Neural cell (in vitro differentiated cells): ENCODE measurements around the gene MCTP2. TPM values are rescaled to one million over a fixed set of nuclear protein-coding genes. Genes with fewer than 3 reads are reported as not detected.

Experiments used
- H2AFZ ChIP-seq: fragments of 200-600, 300-800 bp; sonication (generic), shearing (Covaris generic); 2 replicates; pipeline ENCODE4 v1.6.0; 2014; ENCODE audit warnings: low read depth, mild to moderate bottlenecking, antibody characterized with exemption, low read length, moderate library complexity
- H3F3A ChIP-seq: fragments of 200-600 bp; shearing (Covaris generic); 2 replicates; pipeline ENCODE4 v1.6.1; 2016; ENCODE audit warnings: mild to moderate bottlenecking, moderate library complexity, mixed read lengths, antibody characterized with exemption, low read length; ENCODE audit not compliant: insufficient read depth, poor library complexity, severe bottlenecking
- H3K27ac ChIP-seq: fragments of 200-600, 300-800 bp; sonication (generic), shearing (Covaris generic); 2 replicates; pipeline ENCODE4 v1.5.1; 2014; ENCODE audit warnings: mild to moderate bottlenecking, low read length, moderate library complexity
- H3K27me3 ChIP-seq: fragments of 300-800, 200-600 bp; sonication (generic), shearing (Covaris generic); 2 replicates; pipeline ENCODE4 v1.6.0; 2014; ENCODE audit warnings: mild to moderate bottlenecking, low read depth, low read length, moderate library complexity; ENCODE audit not compliant: insufficient read depth
- H3K36me3 ChIP-seq: fragments of 300-800, 200-600 bp; sonication (generic), shearing (Covaris generic); 2 replicates; pipeline ENCODE4 v1.5.1; 2014; ENCODE audit warnings: mild to moderate bottlenecking, antibody characterized with exemption, low read length, moderate library complexity; ENCODE audit not compliant: insufficient read depth
- H3K4me2 ChIP-seq: fragments of 300-800, 200-600 bp; sonication (generic), shearing (Covaris generic); 2 replicates; pipeline ENCODE4 v1.6.0; 2014; ENCODE audit warnings: mild to moderate bottlenecking, low read length
- H3K4me3 ChIP-seq: fragments of 300-800, 200-600 bp; sonication (generic), shearing (Covaris generic); 2 replicates; pipeline ENCODE4 v1.5.1; 2014; ENCODE audit warnings: mild to moderate bottlenecking, low read length, moderate library complexity
- H3K79me2 ChIP-seq: fragments of 200-600 bp; shearing (Covaris generic); replicated peaks from 2 replicates; pipeline ENCODE4 v1.6.0; 2014; ENCODE audit warnings: mild to moderate bottlenecking, low read length, moderate library complexity; ENCODE audit not compliant: insufficient read depth
- H3K9ac ChIP-seq: fragments of 300-800, 200-600 bp; sonication (generic), shearing (Covaris generic); 2 replicates; pipeline ENCODE4 v1.6.1; 2016; ENCODE audit warnings: mild to moderate bottlenecking, low read length, mixed read lengths
- H3K9me2 ChIP-seq: fragments of 200-600 bp; shearing (Covaris generic); 2 replicates; pipeline ENCODE4 v1.6.1; 2016; ENCODE audit warnings: mild to moderate bottlenecking, low read length, mixed read lengths; ENCODE audit not compliant: insufficient read depth
- H3K9me3 ChIP-seq: fragments of 200-600, 300-800 bp; sonication (generic), shearing (Covaris generic); 2 replicates; pipeline ENCODE4 v1.6.1; 2016; ENCODE audit warnings: mild to moderate bottlenecking, mixed run types, low read length, moderate library complexity, mixed read lengths
- H4K20me1 ChIP-seq: fragments of 200-600 bp; shearing (Covaris generic); 2 replicates; pipeline ENCODE4 v1.6.1; 2016; ENCODE audit warnings: mild to moderate bottlenecking, mixed run types; ENCODE audit not compliant: insufficient read depth
- CTCF ChIP-seq: fragments of 450-650 bp; IDR thresholded peaks from 2 replicates; pipeline ENCODE4 v1.5.1; 2014; ENCODE audit warnings: antibody characterized with exemption, mild to moderate bottlenecking, moderate library complexity; ENCODE audit not compliant: poor library complexity, severe bottlenecking
- EP300 ChIP-seq: fragments of 450-650 bp; conservative IDR thresholded peaks from 2 replicates; pipeline ENCODE4 v1.6.1; 2014; ENCODE audit warnings: antibody characterized with exemption, mild to moderate bottlenecking, moderate library complexity; ENCODE audit not compliant: poor library complexity, severe bottlenecking
- EZH2 ChIP-seq: fragments of 200-600, 300-800 bp; shearing (Covaris generic), sonication (generic); IDR thresholded peaks from 2 replicates; pipeline ENCODE4 v1.6.1; 2014; ENCODE audit warnings: antibody characterized with exemption, low read length, borderline replicate concordance, mild to moderate bottlenecking; ENCODE audit not compliant: insufficient read depth, poor library complexity, severe bottlenecking
- MXI1 ChIP-seq: fragments of 450-650 bp; conservative IDR thresholded peaks from 2 replicates; pipeline ENCODE4 v1.6.1; 2014; ENCODE audit warnings: antibody characterized with exemption, mild to moderate bottlenecking; ENCODE audit not compliant: poor library complexity, severe bottlenecking
- POLR2AphosphoS5 ChIP-seq: IDR thresholded peaks from 2 replicates; pipeline ENCODE4 v1.6.1; 2012
- RAD21 ChIP-seq: fragments of 450-650 bp; conservative IDR thresholded peaks from 2 replicates; pipeline ENCODE4 v1.6.1; 2014; ENCODE audit warnings: antibody characterized with exemption, mild to moderate bottlenecking, moderate library complexity
- REST ChIP-seq: IDR thresholded peaks from 2 replicates; pipeline ENCODE4 v1.6.1; 2012; ENCODE audit warnings: borderline replicate concordance
- SMC3 ChIP-seq: fragments of 450-650 bp; conservative IDR thresholded peaks from 2 replicates; pipeline ENCODE4 v1.6.1; 2014; ENCODE audit warnings: antibody characterized with exemption, mild to moderate bottlenecking, moderate library complexity; ENCODE audit not compliant: poor library complexity
- TAF1 ChIP-seq: IDR thresholded peaks from 2 replicates; pipeline ENCODE4 v1.6.1; 2012; ENCODE audit warnings: low read depth
- polyA plus RNA-seq: library from polyadenylated mRNA; depleted of rRNA; stranded (reverse); fragments of >200 nt; gene quantifications from 2 replicates; pipeline ENCODE4 v1.2.3, GENCODE V29; 2014

Gene MCTP2
- polyA plus RNA-seq, 1 donor from 2014 or later, result not detected

- no peak for TF ChIP-seq REST
- no peak for TF ChIP-seq POLR2AphosphoS5
Observed at GRCh38 chr15:94411846-94412245, 180.5 kb downstream of the MCTP2 start (continued).

GRCh38 chr15:94412979-94413746 is 181.8 kb downstream of the MCTP2 start:
- no peak overlapping the region for H2AFZ ChIP-seq
- TF ChIP-seq REST, result no peak
- no peak for TF ChIP-seq EP300
- peak; percentile 82 for TF ChIP-seq RAD21
- TF ChIP-seq POLR2AphosphoS5, result no peak
- peak; percentile 79 for TF ChIP-seq SMC3
- no peak for TF ChIP-seq MXI1
- TF ChIP-seq EZH2, result no peak
- TF ChIP-seq CTCF, result peak; percentile 76
- TF ChIP-seq TAF1, result no peak
- H3F3A ChIP-seq, result no peaks in the 10 kb centered on the region
- H3K9me2 ChIP-seq, result no peaks in the 10 kb centered on the region
- H3K79me2 ChIP-seq, result no peaks in the 10 kb centered on the region
- no peaks in the 10 kb centered on the region for H3K36me3 ChIP-seq
- no peak overlapping the region for H3K27ac ChIP-seq
- no peak overlapping the region for H3K4me3 ChIP-seq
- H3K9me3 ChIP-seq, result no peaks in the 10 kb centered on the region
- H3K9ac ChIP-seq, result no peak overlapping the region
- no peaks in the 10 kb centered on the region for H4K20me1 ChIP-seq
- H3K27me3 ChIP-seq, result peaks cover 9% of the 10 kb centered on the region
- no peak overlapping the region for H3K4me2 ChIP-seq
